Measurements from ENCODE around the gene CDIP1.

The CDIP1 gene

GRCh38 chr16:4556112-4556511, 17.5 kb upstream of the CDIP1 start, which contains the start of gene C16orf96:
Gene C16orf96, plus strand, starts transcription at chr16:4556340. Its CDS starts 150 bp downstream, at chr16:4556490.
- H2BK15ac ChIP-seq (replicated peaks; ENCODE audit: low read depth): no peak within 1 kb of the TSS

GRCh38 chr16:4552541-4552940, 14.0 kb upstream of the CDIP1 start:
- WGBS (ENCODE audit: extremely low coverage, insufficient coverage, low lambda C conversion rate): no CpG with 5 or more reads among the region's 3 CpGs
- no peak overlapping the region for H3K4ac ChIP-seq (ENCODE audit: low read depth, low read length)
- no peak overlapping the region for H3K18ac ChIP-seq (ENCODE audit: low read length)
- no peak overlapping the region for H3K27ac ChIP-seq (ENCODE audit: low read depth, low read length)
- no peaks in the 10 kb centered on the region for H3K79me1 ChIP-seq (ENCODE audit: low read length)
- no peak overlapping the region for H2AK5ac ChIP-seq (ENCODE audit: low read length)
- DNase-seq: no peak
- H3K4me2 ChIP-seq (ENCODE audit: low read length): no peak overlapping the region
- H3K27me3 ChIP-seq (ENCODE audit: insufficient read depth, low read length, poor library complexity): no peaks in the 10 kb centered on the region
- H3K4me1 ChIP-seq (ENCODE audit: control insufficient read depth, low read depth, low read length): no peaks in the 10 kb centered on the region
- H4K5ac ChIP-seq (ENCODE audit: low read length): no peak overlapping the region
- H2BK5ac ChIP-seq (ENCODE audit: low read length): no peak overlapping the region
- H3K9ac ChIP-seq (ENCODE audit: low read length): no peak overlapping the region
- no peaks in the 10 kb centered on the region for H3K36me3 ChIP-seq (ENCODE audit: control insufficient read depth, insufficient read depth, low read length)
- no peaks in the 10 kb centered on the region for H3K79me2 ChIP-seq (ENCODE audit: control insufficient read depth, insufficient read depth, low read length)
- no peak overlapping the region for H2BK15ac ChIP-seq (replicated peaks; ENCODE audit: low read depth)
- H3K56ac ChIP-seq (ENCODE audit: low read length): no peak overlapping the region
- no peak overlapping the region for H4K8ac ChIP-seq (ENCODE audit: low read depth, low read length)
- H2BK120ac ChIP-seq (ENCODE audit: low read depth, low read length): no peak overlapping the region
- H3K4me3 ChIP-seq (ENCODE audit: low read length): no peak overlapping the region
- H3K23ac ChIP-seq (ENCODE audit: low read length): no peak overlapping the region

More at GRCh38 chr16:4556112-4556511, 17.5 kb upstream of the CDIP1 start, which contains the start of gene C16orf96:
- no peaks in the 10 kb centered on the region for H3K27me3 ChIP-seq (ENCODE audit: insufficient read depth, low read length, poor library complexity)
- no peaks in the 10 kb centered on the region for H3K4me1 ChIP-seq (ENCODE audit: control insufficient read depth, low read depth, low read length)
- H4K8ac ChIP-seq (ENCODE audit: low read depth, low read length): no peak within 1 kb of the TSS
- no peak within 1 kb of the TSS for H3K23ac ChIP-seq (ENCODE audit: low read length)
- no peaks in the 10 kb centered on the region for H3K79me2 ChIP-seq (ENCODE audit: control insufficient read depth, insufficient read depth, low read length)
- H3K79me1 ChIP-seq (ENCODE audit: low read length): no peaks in the 10 kb centered on the region
- no peak within 1 kb of the TSS for H2AK5ac ChIP-seq (ENCODE audit: low read length)
- no peak within 1 kb of the TSS for H3K4me3 ChIP-seq (ENCODE audit: low read length)
- no peak within 1 kb of the TSS for H3K4ac ChIP-seq (ENCODE audit: low read depth, low read length)
- no peak within 1 kb of the TSS for H3K56ac ChIP-seq (ENCODE audit: low read length)
- WGBS (ENCODE audit: extremely low coverage, insufficient coverage, low lambda C conversion rate): no CpG with 5 or more reads among the region's 4 CpGs
- no peak within 1 kb of the TSS for H4K5ac ChIP-seq (ENCODE audit: low read length)
- no peak within 1 kb of the TSS for H3K27ac ChIP-seq (ENCODE audit: low read depth, low read length)
- H3K18ac ChIP-seq (ENCODE audit: low read length): no peak within 1 kb of the TSS
- no peak within 1 kb of the TSS for H3K4me2 ChIP-seq (ENCODE audit: low read length)
- DNase-seq: peak; percentile 45
- no peak within 1 kb of the TSS for H2BK5ac ChIP-seq (ENCODE audit: low read length)
- H3K36me3 ChIP-seq (ENCODE audit: control insufficient read depth, insufficient read depth, low read length): no peaks in the 10 kb centered on the region
- H3K9ac ChIP-seq (ENCODE audit: low read length): no peak within 1 kb of the TSS
- H2BK120ac ChIP-seq (ENCODE audit: low read depth, low read length): no peak within 1 kb of the TSS

GRCh38 chr16:4550591-4550990, 12.0 kb upstream of the CDIP1 start:
- Histone ChIP-seq H3K18ac (ENCODE audit: low read length) (no peak overlapping the region), H3K27me3 (ENCODE audit: insufficient read depth, low read length, poor library complexity) (no peaks in the 10 kb centered on the region), H3K79me1 (ENCODE audit: low read length) (no peaks in the 10 kb centered on the region), H3K4me3 (ENCODE audit: low read length) (no peak overlapping the region), H3K56ac (ENCODE audit: low read length) (no peak overlapping the region), H3K27ac (ENCODE audit: low read depth, low read length) (no peak overlapping the region), H3K4ac (ENCODE audit: low read depth, low read length) (no peak overlapping the region), H4K5ac (ENCODE audit: low read length) (no peak overlapping the region), H3K36me3 (ENCODE audit: control insufficient read depth, insufficient read depth, low read length) (no peaks in the 10 kb centered on the region), H3K4me2 (ENCODE audit: low read length) (no peak overlapping the region), H4K8ac (ENCODE audit: low read depth, low read length) (no peak overlapping the region), H3K79me2 (ENCODE audit: control insufficient read depth, insufficient read depth, low read length) (no peaks in the 10 kb centered on the region), H3K23ac (ENCODE audit: low read length) (peak overlapping the region; percentile 45), H2BK15ac (replicated peaks; ENCODE audit: low read depth) (no peak overlapping the region), H2AK5ac (ENCODE audit: low read length) (no peak overlapping the region), H2BK5ac (ENCODE audit: low read length) (no peak overlapping the region), H2BK120ac (ENCODE audit: low read depth, low read length) (no peak overlapping the region), H3K9ac (ENCODE audit: low read length) (no peak overlapping the region), H3K4me1 (ENCODE audit: control insufficient read depth, low read depth, low read length) (no peaks in the 10 kb centered on the region)
- no CpG with 5 or more reads among the region's 4 CpGs for WGBS (ENCODE audit: extremely low coverage, insufficient coverage, low lambda C conversion rate)
- DNase-seq: no peak

DNA sequence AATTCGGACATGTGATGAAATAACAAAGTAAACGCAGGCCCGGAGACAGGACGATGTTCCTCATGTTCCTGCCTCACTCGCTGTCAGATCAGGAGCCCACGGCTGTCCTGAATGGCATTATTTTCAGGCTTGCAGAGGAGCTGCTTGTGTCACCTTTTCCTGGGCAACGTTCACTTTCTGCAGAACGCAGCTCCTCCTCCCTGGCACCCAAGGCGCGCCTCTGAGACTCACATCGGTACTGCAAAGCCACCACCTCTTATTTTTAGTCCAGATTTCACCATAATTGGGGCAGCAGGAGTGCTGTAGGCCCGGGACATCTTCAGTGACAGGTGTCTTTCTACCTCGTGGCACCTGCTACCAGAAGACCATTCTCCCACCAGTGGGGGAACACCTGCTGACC, 9.6 kb upstream of the CDIP1 start:
- Histone ChIP-seq H3K56ac (ENCODE audit: low read length) (no peak overlapping the region), H2BK5ac (ENCODE audit: low read length) (no peak overlapping the region), H3K9ac (ENCODE audit: low read length) (no peak overlapping the region), H2BK120ac (ENCODE audit: low read depth, low read length) (no peak overlapping the region), H3K79me2 (ENCODE audit: control insufficient read depth, insufficient read depth, low read length) (no peaks in the 10 kb centered on the region), H3K4ac (ENCODE audit: low read depth, low read length) (no peak overlapping the region), H3K27ac (ENCODE audit: low read depth, low read length) (no peak overlapping the region), H4K5ac (ENCODE audit: low read length) (no peak overlapping the region), H3K23ac (ENCODE audit: low read length) (no peak overlapping the region), H3K79me1 (ENCODE audit: low read length) (no peaks in the 10 kb centered on the region), H4K8ac (ENCODE audit: low read depth, low read length) (no peak overlapping the region), H3K36me3 (ENCODE audit: control insufficient read depth, insufficient read depth, low read length) (no peaks in the 10 kb centered on the region), H3K18ac (ENCODE audit: low read length) (no peak overlapping the region), H3K4me1 (ENCODE audit: control insufficient read depth, low read depth, low read length) (no peaks in the 10 kb centered on the region), H3K27me3 (ENCODE audit: insufficient read depth, low read length, poor library complexity) (no peaks in the 10 kb centered on the region), H3K4me3 (ENCODE audit: low read length) (no peak overlapping the region), H3K4me2 (ENCODE audit: low read length) (no peak overlapping the region), H2BK15ac (replicated peaks; ENCODE audit: low read depth) (no peak overlapping the region), H2AK5ac (ENCODE audit: low read length) (no peak overlapping the region)
- DNase-seq: no peak
- WGBS (ENCODE audit: extremely low coverage, insufficient coverage, low lambda C conversion rate): no CpG with 5 or more reads among the region's 13 CpGs

- H3K27ac ChIP-seq (ENCODE audit: low read depth, low read length): no peak overlapping the region
- no peak overlapping the region for H3K4me2 ChIP-seq (ENCODE audit: low read length)
- no peak overlapping the region for H2BK5ac ChIP-seq (ENCODE audit: low read length)
- H3K4me3 ChIP-seq (ENCODE audit: low read length): no peak overlapping the region
- no peak overlapping the region for H3K4ac ChIP-seq (ENCODE audit: low read depth, low read length)
- no peaks in the 10 kb centered on the region for H3K4me1 ChIP-seq (ENCODE audit: control insufficient read depth, low read depth, low read length)
- no peak overlapping the region for H4K8ac ChIP-seq (ENCODE audit: low read depth, low read length)
- no peaks in the 10 kb centered on the region for H3K79me1 ChIP-seq (ENCODE audit: low read length)
- no peaks in the 10 kb centered on the region for H3K79me2 ChIP-seq (ENCODE audit: control insufficient read depth, insufficient read depth, low read length)
- no peak overlapping the region for H2AK5ac ChIP-seq (ENCODE audit: low read length)
- peak overlapping the region; percentile 15 for H3K56ac ChIP-seq (ENCODE audit: low read length)
- no peak overlapping the region for H3K9ac ChIP-seq (ENCODE audit: low read length)
- no peak overlapping the region for H3K18ac ChIP-seq (ENCODE audit: low read length)
- no peak for DNase-seq
- H3K36me3 ChIP-seq (ENCODE audit: control insufficient read depth, insufficient read depth, low read length): no peaks in the 10 kb centered on the region
- H2BK120ac ChIP-seq (ENCODE audit: low read depth, low read length): no peak overlapping the region
- H3K27me3 ChIP-seq (ENCODE audit: insufficient read depth, low read length, poor library complexity): no peaks in the 10 kb centered on the region
- WGBS (ENCODE audit: extremely low coverage, insufficient coverage, low lambda C conversion rate): no CpG with 5 or more reads among the region's 8 CpGs
- no peak overlapping the region for H2BK15ac ChIP-seq (replicated peaks; ENCODE audit: low read depth)
- no peak overlapping the region for H4K5ac ChIP-seq (ENCODE audit: low read length)
- H3K23ac ChIP-seq (ENCODE audit: low read length): no peak overlapping the region
Observed at GRCh38 chr16:4544473-4544872, 5.9 kb upstream of the CDIP1 start.

- Histone ChIP-seq H3K36me3 (ENCODE audit: control insufficient read depth, insufficient read depth, low read length) (no peaks in the 10 kb centered on the region), H2BK5ac (ENCODE audit: low read length) (no peak overlapping the region), H3K27me3 (ENCODE audit: insufficient read depth, low read length, poor library complexity) (no peaks in the 10 kb centered on the region), H2AK5ac (ENCODE audit: low read length) (no peak overlapping the region), H4K5ac (ENCODE audit: low read length) (no peak overlapping the region), H2BK120ac (ENCODE audit: low read depth, low read length) (no peak overlapping the region), H3K27ac (ENCODE audit: low read depth, low read length) (no peak overlapping the region), H3K9ac (ENCODE audit: low read length) (no peak overlapping the region), H3K23ac (ENCODE audit: low read length) (no peak overlapping the region), H3K4me2 (ENCODE audit: low read length) (no peak overlapping the region), H3K79me1 (ENCODE audit: low read length) (peaks cover 11% of the 10 kb centered on the region), H4K8ac (ENCODE audit: low read depth, low read length) (no peak overlapping the region), H3K4me1 (ENCODE audit: control insufficient read depth, low read depth, low read length) (no peaks in the 10 kb centered on the region), H2BK15ac (replicated peaks; ENCODE audit: low read depth) (no peak overlapping the region), H3K4ac (ENCODE audit: low read depth, low read length) (no peak overlapping the region), H3K4me3 (ENCODE audit: low read length) (no peak overlapping the region), H3K79me2 (ENCODE audit: control insufficient read depth, insufficient read depth, low read length) (peaks cover 5% of the 10 kb centered on the region), H3K18ac (ENCODE audit: low read length) (no peak overlapping the region), H3K56ac (ENCODE audit: low read length) (no peak overlapping the region)
- DNase-seq: no peak
- WGBS (ENCODE audit: extremely low coverage, insufficient coverage, low lambda C conversion rate): no CpG with 5 or more reads among the region's 2 CpGs
Observed at GRCh38 chr16:4539716-4540284, 1.2 kb upstream of the CDIP1 start.

All from mesendoderm (in vitro differentiated cells).